Measurements from ENCODE around the gene PTPN14. TPM values are rescaled to one million over a fixed set of nuclear protein-coding genes. Genes with fewer than 3 reads are reported as not detected.

PTPN14 gene
- polyA plus RNA-seq, 1 donor from 2014 or later: 0.07 TPM

DNA sequence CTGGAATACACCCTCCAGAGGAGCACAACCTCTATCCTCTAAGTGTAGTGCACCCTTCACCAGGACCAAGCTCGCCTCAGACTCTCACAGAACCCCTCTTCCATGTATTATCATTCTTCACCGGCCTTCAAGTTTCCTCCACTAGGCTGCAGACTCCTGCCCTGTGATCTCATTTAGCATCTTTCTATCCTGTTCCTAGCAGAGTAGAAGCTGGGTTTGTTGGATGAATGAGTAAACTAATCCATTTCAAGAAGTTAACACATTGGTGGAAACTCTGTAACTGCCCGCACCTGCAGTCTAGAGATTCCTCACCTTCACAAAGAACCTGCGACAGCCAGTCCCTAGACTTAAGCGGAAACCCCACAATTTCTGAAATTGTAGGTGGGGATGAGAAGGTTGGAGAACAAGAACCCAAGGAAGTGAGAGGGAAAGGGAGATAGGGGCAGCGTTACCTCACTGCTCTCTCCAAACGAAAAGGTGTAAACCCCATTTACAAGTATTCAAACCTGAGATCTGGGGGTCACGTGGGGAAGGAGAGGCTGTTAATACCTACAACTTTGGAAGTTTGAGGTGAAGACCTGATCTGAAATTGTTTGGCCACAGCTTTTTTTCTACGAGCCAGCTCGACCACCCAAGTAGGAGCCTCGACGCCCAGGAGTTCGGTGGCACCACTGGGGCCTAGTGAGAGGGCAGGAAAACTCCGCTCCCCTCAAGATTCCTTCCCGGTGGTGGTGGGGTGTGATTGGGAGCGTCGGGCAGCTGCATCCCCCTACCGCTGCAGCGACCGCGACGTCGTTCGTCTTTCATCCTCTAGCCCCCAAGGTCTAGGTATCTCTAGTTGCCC is 1.2 kb downstream of the PTPN14 start:
- no peaks in the 10 kb centered on the region for H4K20me1 ChIP-seq (ENCODE audit: insufficient read depth)
- no peak overlapping the region for H3K27ac ChIP-seq (ENCODE audit: low read length)
- H3F3A ChIP-seq (ENCODE audit: insufficient read depth, low read length, poor library complexity, severe bottlenecking): no peaks in the 10 kb centered on the region
- H3K27me3 ChIP-seq (ENCODE audit: insufficient read depth, low read depth, low read length): peaks cover 32% of the 10 kb centered on the region
- H3K9ac ChIP-seq (ENCODE audit: low read length): no peak overlapping the region
- H3K4me2 ChIP-seq (ENCODE audit: low read length): no peak overlapping the region
- no peaks in the 10 kb centered on the region for H3K9me2 ChIP-seq (ENCODE audit: insufficient read depth, low read length)
- no peak overlapping the region for H2AFZ ChIP-seq (ENCODE audit: low read depth, low read length)
- H3K79me2 ChIP-seq (replicated peaks; ENCODE audit: insufficient read depth, low read length): no peaks in the 10 kb centered on the region
- peak overlapping the region; percentile 74 for H3K4me3 ChIP-seq (ENCODE audit: low read length)
- TF ChIP-seq EZH2 (IDR thresholded peaks at IDR 0.05; ENCODE audit: borderline replicate concordance, insufficient read depth, low read length, poor library complexity, severe bottlenecking) (no peak), SMC3 (conservative IDR thresholded peaks at IDR 0.05; ENCODE audit: poor library complexity) (no peak), POLR2AphosphoS5 (IDR thresholded peaks at IDR 0.05) (no peak)
- no peaks in the 10 kb centered on the region for H3K36me3 ChIP-seq (ENCODE audit: insufficient read depth, low read length)
- H3K9me3 ChIP-seq (ENCODE audit: low read length): no peaks in the 10 kb centered on the region

DNA sequence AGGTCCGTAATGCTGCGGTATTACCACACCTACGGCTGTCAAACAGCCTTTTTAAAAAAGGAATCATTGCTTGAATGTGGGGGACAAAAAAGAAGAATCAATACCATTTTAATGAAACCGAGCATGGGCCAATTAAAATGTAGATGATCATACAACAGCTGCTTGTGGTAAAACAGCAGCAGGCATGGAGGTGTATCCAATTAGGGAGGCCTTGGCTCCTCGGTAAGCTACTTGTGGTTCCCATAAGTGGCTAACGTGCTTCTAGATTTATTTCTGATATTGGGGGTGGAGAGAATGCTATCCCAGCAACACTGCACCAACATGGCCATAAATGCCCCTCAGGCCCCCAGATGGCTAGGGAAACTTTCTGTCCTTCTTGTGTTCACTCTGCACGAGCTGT is 1.8 kb downstream of the PTPN14 start:
- H3K27ac ChIP-seq (ENCODE audit: low read length): no peak overlapping the region
- no peaks in the 10 kb centered on the region for H3K79me2 ChIP-seq (replicated peaks; ENCODE audit: insufficient read depth, low read length)
- H3K9ac ChIP-seq (ENCODE audit: low read length): no peak overlapping the region
- no peak overlapping the region for H3K4me3 ChIP-seq (ENCODE audit: low read length)
- no peak overlapping the region for H3K4me2 ChIP-seq (ENCODE audit: low read length)
- TF ChIP-seq EP300 (conservative IDR thresholded peaks at IDR 0.05; ENCODE audit: poor library complexity, severe bottlenecking): no peak
- H3K9me2 ChIP-seq (ENCODE audit: insufficient read depth, low read length): no peaks in the 10 kb centered on the region
- no peaks in the 10 kb centered on the region for H3K9me3 ChIP-seq (ENCODE audit: low read length)
- H2AFZ ChIP-seq (ENCODE audit: low read depth, low read length): no peak overlapping the region
- H3K27me3 ChIP-seq (ENCODE audit: insufficient read depth, low read depth, low read length): peaks cover 32% of the 10 kb centered on the region
- no peaks in the 10 kb centered on the region for H4K20me1 ChIP-seq (ENCODE audit: insufficient read depth)
- no peaks in the 10 kb centered on the region for H3K36me3 ChIP-seq (ENCODE audit: insufficient read depth, low read length)
- no peaks in the 10 kb centered on the region for H3F3A ChIP-seq (ENCODE audit: insufficient read depth, low read length, poor library complexity, severe bottlenecking)

DNA sequence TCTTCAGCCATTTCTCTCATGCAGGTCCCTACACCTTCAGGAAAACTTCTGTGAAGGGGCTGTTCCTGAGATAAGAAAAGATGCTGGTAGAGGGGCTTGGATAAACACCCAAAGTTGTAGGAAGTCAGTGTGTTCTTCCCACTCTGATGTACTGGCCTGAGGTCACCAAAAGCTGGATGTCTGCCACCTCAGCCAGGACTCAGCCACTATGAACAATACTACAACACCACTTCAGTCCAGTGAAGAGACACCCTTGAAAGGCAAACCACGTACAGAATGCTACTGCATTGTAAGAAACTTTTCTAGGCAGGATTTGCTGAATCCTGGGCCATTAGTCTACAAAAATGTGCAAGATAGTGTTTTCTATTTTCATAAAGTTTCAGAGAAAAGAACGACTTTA is 2.4 kb downstream of the PTPN14 start:
- no peaks in the 10 kb centered on the region for H3K36me3 ChIP-seq (ENCODE audit: insufficient read depth, low read length)
- TF ChIP-seq MXI1 (conservative IDR thresholded peaks at IDR 0.05; ENCODE audit: poor library complexity, severe bottlenecking) (no peak), TAF1 (IDR thresholded peaks at IDR 0.05; ENCODE audit: low read depth) (no peak), RAD21 (conservative IDR thresholded peaks at IDR 0.05) (no peak), EZH2 (IDR thresholded peaks at IDR 0.05; ENCODE audit: borderline replicate concordance, insufficient read depth, low read length, poor library complexity, severe bottlenecking) (no peak), EP300 (conservative IDR thresholded peaks at IDR 0.05; ENCODE audit: poor library complexity, severe bottlenecking) (no peak), POLR2AphosphoS5 (IDR thresholded peaks at IDR 0.05) (no peak), SMC3 (conservative IDR thresholded peaks at IDR 0.05; ENCODE audit: poor library complexity) (no peak)
- TF ChIP-seq, protein P1, sequence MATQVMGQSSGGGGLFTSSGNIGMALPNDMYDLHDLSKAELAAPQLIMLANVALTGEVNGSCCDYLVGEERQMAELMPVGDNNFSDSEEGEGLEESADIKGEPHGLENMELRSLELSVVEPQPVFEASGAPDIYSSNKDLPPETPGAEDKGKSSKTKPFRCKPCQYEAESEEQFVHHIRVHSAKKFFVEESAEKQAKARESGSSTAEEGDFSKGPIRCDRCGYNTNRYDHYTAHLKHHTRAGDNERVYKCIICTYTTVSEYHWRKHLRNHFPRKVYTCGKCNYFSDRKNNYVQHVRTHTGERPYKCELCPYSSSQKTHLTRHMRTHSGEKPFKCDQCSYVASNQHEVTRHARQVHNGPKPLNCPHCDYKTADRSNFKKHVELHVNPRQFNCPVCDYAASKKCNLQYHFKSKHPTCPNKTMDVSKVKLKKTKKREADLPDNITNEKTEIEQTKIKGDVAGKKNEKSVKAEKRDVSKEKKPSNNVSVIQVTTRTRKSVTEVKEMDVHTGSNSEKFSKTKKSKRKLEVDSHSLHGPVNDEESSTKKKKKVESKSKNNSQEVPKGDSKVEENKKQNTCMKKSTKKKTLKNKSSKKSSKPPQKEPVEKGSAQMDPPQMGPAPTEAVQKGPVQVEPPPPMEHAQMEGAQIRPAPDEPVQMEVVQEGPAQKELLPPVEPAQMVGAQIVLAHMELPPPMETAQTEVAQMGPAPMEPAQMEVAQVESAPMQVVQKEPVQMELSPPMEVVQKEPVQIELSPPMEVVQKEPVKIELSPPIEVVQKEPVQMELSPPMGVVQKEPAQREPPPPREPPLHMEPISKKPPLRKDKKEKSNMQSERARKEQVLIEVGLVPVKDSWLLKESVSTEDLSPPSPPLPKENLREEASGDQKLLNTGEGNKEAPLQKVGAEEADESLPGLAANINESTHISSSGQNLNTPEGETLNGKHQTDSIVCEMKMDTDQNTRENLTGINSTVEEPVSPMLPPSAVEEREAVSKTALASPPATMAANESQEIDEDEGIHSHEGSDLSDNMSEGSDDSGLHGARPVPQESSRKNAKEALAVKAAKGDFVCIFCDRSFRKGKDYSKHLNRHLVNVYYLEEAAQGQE (IDR thresholded peaks at IDR 0.05; ENCODE audit: borderline replicate concordance): no peak
- TF ChIP-seq, protein P2, sequence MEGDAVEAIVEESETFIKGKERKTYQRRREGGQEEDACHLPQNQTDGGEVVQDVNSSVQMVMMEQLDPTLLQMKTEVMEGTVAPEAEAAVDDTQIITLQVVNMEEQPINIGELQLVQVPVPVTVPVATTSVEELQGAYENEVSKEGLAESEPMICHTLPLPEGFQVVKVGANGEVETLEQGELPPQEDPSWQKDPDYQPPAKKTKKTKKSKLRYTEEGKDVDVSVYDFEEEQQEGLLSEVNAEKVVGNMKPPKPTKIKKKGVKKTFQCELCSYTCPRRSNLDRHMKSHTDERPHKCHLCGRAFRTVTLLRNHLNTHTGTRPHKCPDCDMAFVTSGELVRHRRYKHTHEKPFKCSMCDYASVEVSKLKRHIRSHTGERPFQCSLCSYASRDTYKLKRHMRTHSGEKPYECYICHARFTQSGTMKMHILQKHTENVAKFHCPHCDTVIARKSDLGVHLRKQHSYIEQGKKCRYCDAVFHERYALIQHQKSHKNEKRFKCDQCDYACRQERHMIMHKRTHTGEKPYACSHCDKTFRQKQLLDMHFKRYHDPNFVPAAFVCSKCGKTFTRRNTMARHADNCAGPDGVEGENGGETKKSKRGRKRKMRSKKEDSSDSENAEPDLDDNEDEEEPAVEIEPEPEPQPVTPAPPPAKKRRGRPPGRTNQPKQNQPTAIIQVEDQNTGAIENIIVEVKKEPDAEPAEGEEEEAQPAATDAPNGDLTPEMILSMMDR (IDR thresholded peaks at IDR 0.05; ENCODE audit: poor library complexity, severe bottlenecking): no peak
- peaks cover 32% of the 10 kb centered on the region for H3K27me3 ChIP-seq (ENCODE audit: insufficient read depth, low read depth, low read length)
- no peaks in the 10 kb centered on the region for H3K9me2 ChIP-seq (ENCODE audit: insufficient read depth, low read length)
- no peak overlapping the region for H2AFZ ChIP-seq (ENCODE audit: low read depth, low read length)
- no peaks in the 10 kb centered on the region for H3K9me3 ChIP-seq (ENCODE audit: low read length)
- no peak overlapping the region for H3K27ac ChIP-seq (ENCODE audit: low read length)
- H3F3A ChIP-seq (ENCODE audit: insufficient read depth, low read length, poor library complexity, severe bottlenecking): no peaks in the 10 kb centered on the region
- H3K4me2 ChIP-seq (ENCODE audit: low read length): no peak overlapping the region
- no peaks in the 10 kb centered on the region for H3K79me2 ChIP-seq (replicated peaks; ENCODE audit: insufficient read depth, low read length)
- no peak overlapping the region for H3K9ac ChIP-seq (ENCODE audit: low read length)
- no peaks in the 10 kb centered on the region for H4K20me1 ChIP-seq (ENCODE audit: insufficient read depth)
- no peak overlapping the region for H3K4me3 ChIP-seq (ENCODE audit: low read length)

All from neural cell (in vitro differentiated cells).